T-helper 1 cell treated with Interleukin-12 subunit alpha and Interleukin-12 subunit beta and Interleukin-4 antibody, amounts not matched to agents 30 μg/mL and 1 μg/mL, for 36 hours (primary cell): Measurements from ENCODE around the gene NFIA.

Experiments
- H3K27ac Mint-ChIP-seq: one replicate; pipeline ENCODE4 v1.8.0; 2021; ENCODE audit warnings: mild to moderate bottlenecking, mixed read lengths
- H3K27me3 Mint-ChIP-seq: one replicate; pipeline ENCODE4 v1.8.0; 2021; ENCODE audit warnings: low read depth, mixed read lengths
- H3K36me3 Mint-ChIP-seq: one replicate; pipeline ENCODE4 v1.8.0; 2021; ENCODE audit warnings: low read depth, mixed read lengths
- H3K4me1 Mint-ChIP-seq: one replicate; pipeline ENCODE4 v1.8.0; 2021; ENCODE audit warnings: low read depth, mixed read lengths
- H3K4me3 Mint-ChIP-seq: one replicate; pipeline ENCODE4 v1.8.0; 2021; ENCODE audit warnings: mild to moderate bottlenecking, moderate library complexity, mixed read lengths
- H3K9me3 Mint-ChIP-seq: one replicate; pipeline ENCODE4 v1.8.0; 2021; ENCODE audit warnings: mixed read lengths

The NFIA gene

DNA sequence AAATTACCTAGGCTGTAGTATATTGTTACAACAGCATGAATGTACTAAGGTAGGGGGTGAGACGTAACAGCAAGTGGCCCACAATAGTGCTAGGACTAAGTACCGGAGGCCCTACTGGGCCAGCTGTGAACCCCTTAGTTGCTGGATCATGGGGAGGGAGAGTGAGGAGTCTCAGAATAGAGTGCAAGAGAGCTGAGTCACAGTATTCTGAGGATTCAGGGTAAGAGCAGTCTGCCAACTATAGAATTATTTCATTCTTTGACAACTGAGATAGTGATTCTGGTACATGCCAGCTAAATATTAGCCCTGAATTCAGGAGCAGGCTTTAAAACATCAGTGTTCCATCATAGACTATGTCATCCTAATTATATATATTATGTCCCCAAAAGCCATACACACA, 423.9 kb downstream of the NFIA start:
- H3K4me3 Mint-ChIP-seq = no peak overlapping the region
- no peak overlapping the region for H3K27ac Mint-ChIP-seq
- H3K27me3 Mint-ChIP-seq = peaks cover 10% of the 10 kb centered on the region
- no peaks in the 10 kb centered on the region for H3K9me3 Mint-ChIP-seq
- H3K36me3 Mint-ChIP-seq = no peaks in the 10 kb centered on the region
- H3K4me1 Mint-ChIP-seq = no peaks in the 10 kb centered on the region

DNA sequence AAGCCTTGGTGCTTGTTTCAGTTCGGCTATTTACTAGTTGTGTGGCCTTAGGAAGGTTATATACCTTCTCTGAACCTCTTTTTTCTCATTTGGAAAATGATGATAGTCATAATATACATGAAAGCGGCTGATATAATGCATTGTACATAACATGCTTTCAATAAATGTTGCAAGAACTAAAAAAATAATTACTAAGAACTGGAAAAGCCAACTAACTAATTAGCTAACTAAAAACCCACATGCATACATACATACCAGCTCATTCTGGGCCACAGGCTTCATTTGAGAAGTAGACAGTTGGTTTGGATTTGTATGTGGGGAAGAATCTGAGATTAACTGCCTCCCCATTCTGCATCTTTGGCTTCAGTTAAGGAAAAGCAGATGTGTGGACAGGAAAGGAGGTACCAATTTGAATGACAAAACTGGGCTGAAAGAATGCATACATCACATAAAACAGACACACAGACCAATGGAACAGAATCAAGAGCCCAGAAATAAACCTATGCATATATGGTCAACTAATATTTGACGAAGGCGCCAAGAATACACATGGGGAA, 424.7 kb downstream of the NFIA start:
- no peaks in the 10 kb centered on the region for H3K36me3 Mint-ChIP-seq
- no peaks in the 10 kb centered on the region for H3K4me1 Mint-ChIP-seq
- H3K27ac Mint-ChIP-seq = no peak overlapping the region
- no peaks in the 10 kb centered on the region for H3K9me3 Mint-ChIP-seq
- H3K4me3 Mint-ChIP-seq = no peak overlapping the region
- peaks cover 8% of the 10 kb centered on the region for H3K27me3 Mint-ChIP-seq
